NCI-H748 treated with DMSO at 0.1 percent for 48 hours (cell line): Measurements from ENCODE around the gene ATP8A2.
"Not testable (repeated sequence)": the region's sequence is repeated elsewhere in the genome, so short reads cannot be mapped to it uniquely, and the experiment has no call there.

Source experiments
- DNase-seq: peaks from one replicate; lab custom pipeline; 2025; lab: John Stamatoyannopoulos, UW

ATP8A2 gene

GRCh38 chr13:25371875-25372283 is at the start of gene ATP8A2:
ATP8A2 (plus strand) TSS chr13:25371974; CDS start chr13:25372213, 239 bp downstream.
- DNase-seq, result peak; percentile 50

- no peak for DNase-seq
Observed at GRCh38 chr13:25324100-25324499, 47.7 kb upstream of the ATP8A2 start.

- DNase-seq, result no peak
Observed at GRCh38 chr13:25329706-25330105, 42.1 kb upstream of the ATP8A2 start.

- no peak for DNase-seq
Observed at GRCh38 chr13:25330541-25330940, 41.2 kb upstream of the ATP8A2 start.

GRCh38 chr13:25335856-25336255 is 35.9 kb upstream of the ATP8A2 start:
- DNase-seq, result no peak

GRCh38 chr13:25345576-25345975 is 26.2 kb upstream of the ATP8A2 start:
- DNase-seq, result no peak

- DNase-seq, result no peak
Observed at GRCh38 chr13:25347151-25347550, 24.6 kb upstream of the ATP8A2 start.

GRCh38 chr13:25351404-25351803 is 20.4 kb upstream of the ATP8A2 start:
- DNase-seq, result no peak

GRCh38 chr13:25352230-25352629 is 19.5 kb upstream of the ATP8A2 start:
- DNase-seq, result no peak

- no peak for DNase-seq
Observed at GRCh38 chr13:25352806-25353205, 19.0 kb upstream of the ATP8A2 start.

GRCh38 chr13:25353344-25353743 is 18.4 kb upstream of the ATP8A2 start:
- no peak for DNase-seq

GRCh38 chr13:25354377-25354776 is 17.4 kb upstream of the ATP8A2 start:
- DNase-seq, result no peak

GRCh38 chr13:25360443-25360842 is 11.3 kb upstream of the ATP8A2 start:
- DNase-seq, result not testable (repeated sequence)

- no peak for DNase-seq
Observed at GRCh38 chr13:25365720-25366235, 6.0 kb upstream of the ATP8A2 start.

- DNase-seq, result peak; percentile 50
Observed at GRCh38 chr13:25371158-25371874, 458 bp upstream of the ATP8A2 start.

GRCh38 chr13:25372284-25373081 is 709 bp downstream of the ATP8A2 start:
- DNase-seq, result peak; percentile 70

- peak; percentile 86 for DNase-seq
Observed at GRCh38 chr13:25375727-25376358, 4.1 kb downstream of the ATP8A2 start.

GRCh38 chr13:25377244-25377962 is 5.6 kb downstream of the ATP8A2 start:
- no peak for DNase-seq

GRCh38 chr13:25378528-25378927 is 6.8 kb downstream of the ATP8A2 start:
- DNase-seq, result no peak

GRCh38 chr13:25379011-25379410 is 7.2 kb downstream of the ATP8A2 start:
- DNase-seq, result no peak

- DNase-seq, result no peak
Observed at GRCh38 chr13:25380082-25380481, 8.3 kb downstream of the ATP8A2 start.

- no peak for DNase-seq
Observed at GRCh38 chr13:25380741-25381324, 9.1 kb downstream of the ATP8A2 start.
